Naive thymus-derived CD4-positive, alpha-beta T cell (primary cell): ENCODE data around the gene NANOS2. TPM values are rescaled to one million over a fixed set of nuclear protein-coding genes. Genes with fewer than 3 reads are reported as not detected.

Experiments used
- ATAC-seq: fragments of 150-1000 bp; cut with Tn5 transposase; 2 replicates; pipeline ENCODE4 v1.10.0; 2021; ENCODE audit warnings: mild to moderate bottlenecking, moderate library complexity
- CTCF ChIA-PET: fragments of 350-600 bp; sonication (Branson Sonifier 250); formaldehyde crosslinking; loops from one replicate; lab custom pipeline; 2021; ENCODE audit warnings: antibody characterized with exemption; lab: Charles Lee
- POLR2A ChIA-PET: fragments of 350-600 bp; sonication (Branson Sonifier 250); formaldehyde crosslinking; loops from one replicate; lab custom pipeline; 2021; ENCODE audit warnings: antibody characterized with exemption, inconsistent platforms; lab: Charles Lee
- DNase-seq, 9 donors: peaks; one replicate each; pipeline versions ENCODE4 v3.0.0 to v3.0.0-alpha.2; 2020 to 2022; ENCODE audit warnings: mixed read lengths in 1 of 9
- H3K27ac ChIP-seq: one replicate; pipeline ENCODE4 v1.7.0; 2013; ENCODE audit warnings: mild to moderate bottlenecking, low read depth, low read length, moderate library complexity
- H3K27me3 ChIP-seq, 2 donors: one replicate each; pipeline ENCODE4 v1.7.0; 2013; ENCODE audit warnings: low read length in 2 of 2, mild to moderate bottlenecking in 2 of 2, moderate library complexity in 2 of 2; ENCODE audit not compliant: control insufficient read depth in 2 of 2, insufficient read depth in 2 of 2
- H3K36me3 ChIP-seq, 3 experiments: 1 replicate in 2 of 3; 2 replicates in 1 of 3; pipeline ENCODE4 v1.7.0; 2013; ENCODE audit warnings: low read length in 3 of 3, mild to moderate bottlenecking in 3 of 3, moderate library complexity in 1 of 3; ENCODE audit not compliant: insufficient read depth in 3 of 3, control insufficient read depth in 2 of 3
- H3K4me1 ChIP-seq, 2 donors: one replicate each; pipeline ENCODE4 v1.7.0; 2013; ENCODE audit warnings: low read length in 2 of 2, mild to moderate bottlenecking in 2 of 2, moderate library complexity in 1 of 2; ENCODE audit not compliant: control insufficient read depth in 2 of 2, insufficient read depth in 2 of 2
- H3K4me3 ChIP-seq: 2 replicates; pipeline ENCODE4 v1.7.0; 2013; ENCODE audit warnings: mild to moderate bottlenecking, low read length
- H3K9me3 ChIP-seq, 3 experiments: 1 replicate in 2 of 3; 2 replicates in 1 of 3; pipeline ENCODE4 v1.7.0; 2013; ENCODE audit warnings: low read length in 3 of 3; ENCODE audit not compliant: control insufficient read depth in 2 of 3
- H3K27ac Mint-ChIP-seq, 9 donors: one replicate each; pipeline ENCODE4 v1.8.0; 2020 to 2022; ENCODE audit warnings: mixed read lengths in 9 of 9, mild to moderate bottlenecking in 8 of 9, moderate library complexity in 5 of 9, inconsistent platforms in 2 of 9
- H3K27me3 Mint-ChIP-seq, 5 donors: one replicate each; pipeline ENCODE4 v1.8.0; 2021 to 2022; ENCODE audit warnings: mixed read lengths in 5 of 5, mild to moderate bottlenecking in 1 of 5
- H3K36me3 Mint-ChIP-seq, 5 donors: one replicate each; pipeline ENCODE4 v1.8.0; 2020 to 2022; ENCODE audit warnings: mixed read lengths in 5 of 5, mild to moderate bottlenecking in 3 of 5, inconsistent platforms in 1 of 5
- H3K4me1 Mint-ChIP-seq, 7 donors: one replicate each; pipeline ENCODE4 v1.8.0; 2020 to 2022; ENCODE audit warnings: mixed read lengths in 7 of 7, mild to moderate bottlenecking in 3 of 7, inconsistent platforms in 1 of 7
- H3K4me3 Mint-ChIP-seq, 10 donors: one replicate each; pipeline ENCODE4 v1.8.0; 2020 to 2022; ENCODE audit warnings: mild to moderate bottlenecking in 10 of 10, mixed read lengths in 10 of 10, moderate library complexity in 6 of 10, inconsistent platforms in 2 of 10
- H3K9me3 Mint-ChIP-seq, 11 donors: one replicate each; pipeline ENCODE4 v1.8.0; 2020 to 2022; ENCODE audit warnings: mixed read lengths in 11 of 11, mild to moderate bottlenecking in 4 of 11, inconsistent platforms in 1 of 11, moderate library complexity in 1 of 11
- intact Hi-C, 2 donors: fragments of 100-400 bp; cut with micrococcal nuclease; formaldehyde crosslinking; loops; one replicate each; pipeline ENCODE4 v1.15.1; 2023
- polyA plus RNA-seq, 2 donors: library from polyadenylated mRNA; unstranded; fragments of 300-500 nt; fragmentation: Illumina TruSeq; gene quantifications; one replicate each; pipeline ENCODE4 v1.2.3, GENCODE V29; 2021
- total RNA-seq, 6 experiments: library from RNA in 5 of 6; stranded (reverse) in 5 of 6; gene quantifications; 1 replicate in 5 of 6; 2 replicates in 1 of 6; pipeline ENCODE4 v1.2.3 and lab custom pipeline; 2021 to 2026

NANOS2 gene
- total and polyA plus RNA-seq, 7 experiments from 2014 or later: not detected

- intact Hi-C loops: loop anchor here (10.0 kb wide), 3 partner anchors 384 to 1604 kb away; partner anchors contain the start of gene KPTN (in 1 of the 2)
- H3K27ac Mint-ChIP-seq: peak overlapping the region in 1 of 9 donors; percentile 88
- H3K9me3 ChIP-seq: no peaks in the 10 kb centered on the region
- peaks cover 0 to 4% (median 0%) of the 10 kb centered on the region in 11 donors for H3K9me3 Mint-ChIP-seq
- ChIA-PET POLR2A (no interaction called here), CTCF (interaction anchor here (1.7 to 2.8 kb wide), 3 partner anchors 18 to 64 kb away, joined by 8 to 12 read pairs (median 9); partner anchors contain the start of genes MYPOP and SYMPK)
- H3K27ac ChIP-seq: no peak overlapping the region
- no peaks in the 10 kb centered on the region for H3K36me3 ChIP-seq
- no peaks in the 10 kb centered on the region for H3K27me3 ChIP-seq
- peak overlapping the region in 1 of 10 donors; percentile 20 for H3K4me3 Mint-ChIP-seq
- no peak for DNase-seq
- ATAC-seq: no peak
- no peak overlapping the region for H3K4me3 ChIP-seq
- peaks cover 10 to 39% of the 10 kb centered on the region in 2 donors for H3K4me1 ChIP-seq
- peaks cover 22 to 49% (median 35%) of the 10 kb centered on the region in 7 donors for H3K4me1 Mint-ChIP-seq
- H3K27me3 Mint-ChIP-seq: peaks cover under 1 to 18% (median 8%) of the 10 kb centered on the region in 5 donors
- peaks cover 0 to 6% (median 5%) of the 10 kb centered on the region in 5 donors for H3K36me3 Mint-ChIP-seq
These were observed 33.3 kb downstream of the NANOS2 start for GRCh38 chr19:45881082-45881908.

- Mint-ChIP-seq H3K4me1 (peaks cover 27 to 47% (median 34%) of the 10 kb centered on the region in 7 donors), H3K9me3 (peaks cover 0 to 4% (median 0%) of the 10 kb centered on the region in 11 donors), H3K27ac (no peak overlapping the region), H3K36me3 (peaks cover 0 to 6% (median 5%) of the 10 kb centered on the region in 5 donors), H3K4me3 (no peak overlapping the region), H3K27me3 (peaks cover 4 to 31% (median 20%) of the 10 kb centered on the region in 5 donors)
- DNase-seq: no peak
- intact Hi-C loops: loop anchor here (10.0 kb wide), 3 partner anchors 385 to 1605 kb away; partner anchors contain the start of gene KPTN (in 1 of the 2)
- Histone ChIP-seq H3K36me3 (no peaks in the 10 kb centered on the region), H3K4me3 (no peak overlapping the region), H3K4me1 (peaks cover 9 to 40% of the 10 kb centered on the region in 2 donors), H3K27ac (no peak overlapping the region), H3K9me3 (no peaks in the 10 kb centered on the region), H3K27me3 (no peaks in the 10 kb centered on the region)
- ChIA-PET CTCF (no interaction called here), POLR2A (no interaction called here)
- no peak for ATAC-seq
These were observed 34.6 kb downstream of the NANOS2 start for GRCh38 chr19:45879971-45880370.

- POLR2A ChIA-PET: no interaction called here
- Mint-ChIP-seq H3K27me3 (peaks cover 9 to 35% (median 23%) of the 10 kb centered on the region in 5 donors), H3K27ac (no peak overlapping the region), H3K36me3 (peaks cover 0 to 6% (median 5%) of the 10 kb centered on the region in 5 donors), H3K4me3 (no peak overlapping the region), H3K4me1 (peaks cover 26 to 43% (median 33%) of the 10 kb centered on the region in 7 donors), H3K9me3 (peaks cover 0 to 4% (median 0%) of the 10 kb centered on the region in 11 donors)
- Histone ChIP-seq H3K27me3 (no peaks in the 10 kb centered on the region), H3K4me3 (no peak overlapping the region), H3K27ac (no peak overlapping the region), H3K9me3 (no peaks in the 10 kb centered on the region), H3K36me3 (no peaks in the 10 kb centered on the region), H3K4me1 (peaks cover 3 to 31% of the 10 kb centered on the region in 2 donors)
- no peak for ATAC-seq
- intact Hi-C loops: no loop called here
- DNase-seq: no peak
- CTCF ChIA-PET: no interaction called here
These were observed 35.5 kb downstream of the NANOS2 start for GRCh38 chr19:45879055-45879454.

GRCh38 chr19:45878043-45878794, 36.4 kb downstream of the NANOS2 start:
- Histone ChIP-seq H3K9me3 (no peaks in the 10 kb centered on the region), H3K27ac (no peak overlapping the region), H3K27me3 (no peaks in the 10 kb centered on the region), H3K4me3 (no peak overlapping the region), H3K4me1 (peaks cover 3 to 23% of the 10 kb centered on the region in 2 donors), H3K36me3 (no peaks in the 10 kb centered on the region)
- Mint-ChIP-seq H3K4me1 (peaks cover 18 to 35% (median 28%) of the 10 kb centered on the region in 7 donors), H3K36me3 (peaks cover 0 to 5% (median under 1%) of the 10 kb centered on the region in 5 donors), H3K27ac (peak overlapping the region in 4 of 9 donors; percentile 10 to 70 (median 29)), H3K9me3 (peaks cover 0 to 4% (median 0%) of the 10 kb centered on the region in 11 donors), H3K27me3 (peaks cover 9 to 35% (median 23%) of the 10 kb centered on the region in 5 donors), H3K4me3 (peak overlapping the region in 7 of 10 donors; percentile 0 to 68 (median 50))
- no peak for DNase-seq
- intact Hi-C loops: no loop called here
- ChIA-PET CTCF (no interaction called here), POLR2A (no interaction called here)
- ATAC-seq: peak; percentile 31

GRCh38 chr19:45876411-45877197, 38.0 kb downstream of the NANOS2 start:
- Mint-ChIP-seq H3K27ac (peak overlapping the region in 5 of 9 donors; percentile 16 to 71 (median 50)), H3K4me1 (peaks cover 15 to 26% (median 22%) of the 10 kb centered on the region in 7 donors), H3K4me3 (peak overlapping the region; percentile 0 to 78 (median 54)), H3K9me3 (peaks cover 0 to 3% (median 0%) of the 10 kb centered on the region in 11 donors), H3K36me3 (peaks cover 0 to 2% (median 0%) of the 10 kb centered on the region in 5 donors), H3K27me3 (peaks cover 9 to 35% (median 23%) of the 10 kb centered on the region in 5 donors)
- no peak overlapping the region for H3K27ac ChIP-seq
- intact Hi-C loops: no loop called here
- no peaks in the 10 kb centered on the region for H3K9me3 ChIP-seq
- peak in 3 of 9 donors; percentile 27 to 47 (median 27) for DNase-seq
- H3K4me1 ChIP-seq: peaks cover 0 to 12% of the 10 kb centered on the region in 2 donors
- ChIA-PET POLR2A (no interaction called here), CTCF (no interaction called here)
- H3K27me3 ChIP-seq: no peaks in the 10 kb centered on the region
- H3K36me3 ChIP-seq: no peaks in the 10 kb centered on the region
- peak; percentile 41 for ATAC-seq
- no peak overlapping the region for H3K4me3 ChIP-seq

- CTCF ChIA-PET: no interaction called here
- ATAC-seq: peak; percentile 61
These were observed 38.5 kb downstream of the NANOS2 start for GRCh38 chr19:45876161-45876410.

More at GRCh38 chr19:45876161-45876410, 38.5 kb downstream of the NANOS2 start:
- intact Hi-C loops: no loop called here
- no peak overlapping the region for H3K4me3 ChIP-seq
- Mint-ChIP-seq H3K4me1 (peaks cover 13 to 23% (median 18%) of the 10 kb centered on the region in 7 donors), H3K27ac (peak overlapping the region in 3 of 9 donors; percentile 7 to 60 (median 50)), H3K4me3 (peak overlapping the region; percentile 0 to 78 (median 47)), H3K9me3 (no peaks in the 10 kb centered on the region), H3K27me3 (peaks cover 9 to 35% (median 23%) of the 10 kb centered on the region in 5 donors), H3K36me3 (no peaks in the 10 kb centered on the region)
- peaks cover 0 to 12% of the 10 kb centered on the region in 2 donors for H3K4me1 ChIP-seq
- H3K9me3 ChIP-seq: no peaks in the 10 kb centered on the region
- no peaks in the 10 kb centered on the region for H3K27me3 ChIP-seq
- DNase-seq: peak in 2 of 9 donors; percentile 21 to 30
- H3K27ac ChIP-seq: no peak overlapping the region
- no peaks in the 10 kb centered on the region for H3K36me3 ChIP-seq
- POLR2A ChIA-PET: no interaction called here
